ENCODE results near the gene AKR1A1.

AKR1A1 gene

DNA sequence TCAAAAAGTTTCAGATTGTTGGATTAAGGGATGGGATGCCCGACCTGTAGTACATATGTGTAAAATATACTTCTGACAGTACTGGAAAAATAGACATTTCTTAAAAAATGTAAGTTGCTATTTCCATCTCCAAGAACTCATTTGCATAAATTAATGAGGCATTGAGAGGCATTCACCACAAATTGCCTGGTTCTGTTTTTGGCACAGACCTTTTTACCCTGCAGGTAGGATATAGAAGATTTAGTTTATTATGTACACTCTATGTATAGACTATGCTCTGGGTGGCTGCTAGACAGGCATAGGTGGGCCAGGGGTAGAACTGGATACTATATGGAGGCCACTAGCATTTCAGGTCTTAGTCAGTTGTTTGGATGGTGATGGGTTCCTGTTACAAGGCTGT is 65.3 kb downstream of the AKR1A1 start:
- no peak for DNase-seq (ENCODE audit: low spot score)

GRCh38 chr1:45617618-45618017 is 67.0 kb downstream of the AKR1A1 start:
- no peak for DNase-seq (ENCODE audit: low spot score)
- no peak for TF ChIP-seq CTCF (IDR thresholded peaks at IDR 0.05; ENCODE audit: extremely low read depth, missing control alignments)

More for the DNA sequence above, 65.3 kb downstream of the AKR1A1 start:
- no peak for TF ChIP-seq CTCF (IDR thresholded peaks at IDR 0.05; ENCODE audit: extremely low read depth, missing control alignments)

- no peak for DNase-seq (ENCODE audit: low spot score)
Observed at GRCh38 chr1:45619149-45619921, 68.7 kb downstream of the AKR1A1 start.

More at GRCh38 chr1:45619149-45619921, 68.7 kb downstream of the AKR1A1 start:
- TF ChIP-seq CTCF (IDR thresholded peaks at IDR 0.05; ENCODE audit: extremely low read depth, missing control alignments), result no peak
